OCI-LY1 (cell line): ENCODE results near the gene TNFSF13.

Experiments
- H2AFZ ChIP-seq: fragments of 200-600 bp; sonication (generic), shearing (Covaris generic); 2 replicates; pipeline ENCODE4 v1.6.0; 2014; ENCODE audit warnings: antibody characterized with exemption, mild to moderate bottlenecking, low read length
- H3F3A ChIP-seq: fragments of 200-600 bp; sonication (generic), shearing (Covaris generic); 2 replicates; pipeline ENCODE4 v1.6.0; 2014; ENCODE audit warnings: mild to moderate bottlenecking, antibody characterized with exemption, low read length, moderate library complexity; ENCODE audit not compliant: insufficient read depth
- H3K27ac ChIP-seq: fragments of 200-600 bp; sonication (generic); 2 replicates; pipeline ENCODE4 v1.5.1; 2014; ENCODE audit warnings: low read length, mixed run types, mild to moderate bottlenecking, low read depth; ENCODE audit not compliant: poor library complexity, severe bottlenecking
- H3K27me3 ChIP-seq: fragments of 200-600 bp; sonication (generic); 2 replicates; pipeline ENCODE4 v1.6.0; 2014; ENCODE audit warnings: antibody characterized with exemption, mild to moderate bottlenecking, low read length, moderate library complexity; ENCODE audit not compliant: insufficient read depth
- H3K36me3 ChIP-seq: fragments of 200-600 bp; sonication (generic); 2 replicates; pipeline ENCODE4 v1.6.1; 2014; ENCODE audit warnings: mild to moderate bottlenecking, antibody characterized with exemption, low read length, moderate library complexity, mixed read lengths; ENCODE audit not compliant: insufficient read depth
- H3K4me1 ChIP-seq: fragments of 200-600 bp; sonication (generic); 2 replicates; pipeline ENCODE4 v1.5.1; 2014; ENCODE audit warnings: mild to moderate bottlenecking, low read length, moderate library complexity; ENCODE audit not compliant: insufficient read depth, severe bottlenecking
- H3K4me2 ChIP-seq: fragments of 200-600 bp; sonication (generic), shearing (Covaris generic); 2 replicates; pipeline ENCODE4 v1.6.1; 2014; ENCODE audit warnings: low read length
- H3K4me3 ChIP-seq: fragments of 200-600 bp; sonication (generic); 2 replicates; pipeline ENCODE4 v1.5.1; 2014; ENCODE audit warnings: low read length, low read depth, mild to moderate bottlenecking, mixed read lengths; ENCODE audit not compliant: poor library complexity, severe bottlenecking
- H3K79me2 ChIP-seq: fragments of 200-600 bp; shearing (Covaris generic); 2 replicates; pipeline ENCODE4 v1.6.1; 2016; ENCODE audit warnings: mixed run types, low read length, mixed read lengths; ENCODE audit not compliant: insufficient read depth
- H3K9ac ChIP-seq: fragments of 200-600 bp; sonication (generic), shearing (Covaris generic); 2 replicates; pipeline ENCODE4 v1.6.1; 2014; ENCODE audit warnings: mild to moderate bottlenecking, low read length, mixed read lengths
- H3K9me2 ChIP-seq: fragments of 200-600 bp; sonication (generic), shearing (Covaris generic); 2 replicates; pipeline ENCODE4 v1.6.1; 2014; ENCODE audit warnings: low read depth, mild to moderate bottlenecking, low read length, mixed read lengths
- H3K9me3 ChIP-seq: fragments of 200-600 bp; shearing (Covaris generic); 2 replicates; pipeline ENCODE4 v1.6.1; 2014; ENCODE audit warnings: low read length, mixed read lengths
- H4K20me1 ChIP-seq: fragments of 200-600 bp; sonication (generic), shearing (Covaris generic); 2 replicates; pipeline ENCODE4 v1.6.0; 2016; ENCODE audit warnings: mild to moderate bottlenecking, low read length; ENCODE audit not compliant: insufficient read depth
- CTCF ChIP-seq: fragments of 200-600 bp; sonication (generic), shearing (Covaris generic); IDR thresholded peaks from 2 replicates; pipeline ENCODE4 v1.5.1; 2017; ENCODE audit warnings: mild to moderate bottlenecking, antibody characterized with exemption, low read length, moderate library complexity, mixed read lengths
- EZH2 ChIP-seq: fragments of 200-600 bp; sonication (generic), shearing (Covaris generic); IDR thresholded peaks from 2 replicates; pipeline ENCODE4 v1.8.0; 2017; ENCODE audit warnings: borderline replicate concordance, mixed run types, mild to moderate bottlenecking, antibody characterized with exemption, low read length, moderate library complexity, mixed read lengths

The TNFSF13 gene

GRCh38 chr17:7572338-7572587 is 13.7 kb downstream of the TNFSF13 start:
- Histone ChIP-seq H3F3A (peaks cover 25% of the 10 kb centered on the region), H3K4me2 (peak overlapping the region; percentile 85), H2AFZ (no peak overlapping the region)

GRCh38 chr17:7572588-7573323 is 14.2 kb downstream of the TNFSF13 start:
- TF ChIP-seq EZH2 (no peak), CTCF (no peak)
- Histone ChIP-seq H3F3A (peaks cover 27% of the 10 kb centered on the region), H3K4me3 (peak overlapping the region; percentile 94), H3K4me1 (peaks cover 29% of the 10 kb centered on the region), H3K9me2 (no peaks in the 10 kb centered on the region), H3K27ac (peak overlapping the region; percentile 90), H3K79me2 (peaks cover 28% of the 10 kb centered on the region), H3K27me3 (no peaks in the 10 kb centered on the region), H3K36me3 (peaks cover 85% of the 10 kb centered on the region), H3K4me2 (peak overlapping the region; percentile 90), H3K9ac (peak overlapping the region; percentile 97), H4K20me1 (peaks cover 5% of the 10 kb centered on the region; the same call in 1 of the 2 replicates), H2AFZ (no peak overlapping the region), H3K9me3 (no peaks in the 10 kb centered on the region)

More at GRCh38 chr17:7572338-7572587, 13.7 kb downstream of the TNFSF13 start:
- H3K9me3 ChIP-seq = no peaks in the 10 kb centered on the region
- no peaks in the 10 kb centered on the region for H3K9me2 ChIP-seq
- no peaks in the 10 kb centered on the region for H3K27me3 ChIP-seq
- H3K9ac ChIP-seq = peak overlapping the region; percentile 93
- H4K20me1 ChIP-seq = peaks cover 5% of the 10 kb centered on the region; the same call in 1 of the 2 replicates
- H3K36me3 ChIP-seq = peaks cover 85% of the 10 kb centered on the region
- H3K4me1 ChIP-seq = peaks cover 29% of the 10 kb centered on the region
- H3K79me2 ChIP-seq = peaks cover 28% of the 10 kb centered on the region
- TF ChIP-seq EZH2 (no peak), CTCF (no peak)
- H3K27ac ChIP-seq = peak overlapping the region; percentile 61
- peak overlapping the region; percentile 94 for H3K4me3 ChIP-seq

GRCh38 chr17:7573324-7574080 is 15.0 kb downstream of the TNFSF13 start:
- H3K9me3 ChIP-seq = no peaks in the 10 kb centered on the region
- H3K36me3 ChIP-seq = peaks cover 90% of the 10 kb centered on the region
- peaks cover 29% of the 10 kb centered on the region for H3K4me1 ChIP-seq
- no peak for TF ChIP-seq CTCF
- TF ChIP-seq EZH2 = no peak
- peak overlapping the region; percentile 90 for H3K4me2 ChIP-seq
- H3K27ac ChIP-seq = peak overlapping the region; percentile 90
- H3K9ac ChIP-seq = peak overlapping the region; percentile 97
- no peaks in the 10 kb centered on the region for H3K27me3 ChIP-seq
- H4K20me1 ChIP-seq = peaks cover 5% of the 10 kb centered on the region; the same call in 1 of the 2 replicates
- H3K79me2 ChIP-seq = peaks cover 28% of the 10 kb centered on the region
- no peaks in the 10 kb centered on the region for H3K9me2 ChIP-seq
- no peak overlapping the region for H2AFZ ChIP-seq
- H3F3A ChIP-seq = peaks cover 31% of the 10 kb centered on the region
- peak overlapping the region; percentile 94 for H3K4me3 ChIP-seq
